AG04449 (cell line): ENCODE measurements around the gene TECR.
"Not testable (repeated sequence)": the region's sequence is repeated elsewhere in the genome, so short reads cannot be mapped to it uniquely, and the experiment has no call there.

Experiments used
- CTCF ChIA-PET: fragments of 350-600 bp; formaldehyde crosslinking; extraction: SDS; loops from one replicate; lab custom pipeline; 2021; ENCODE audit warnings: antibody characterized with exemption; lab: Yijun Ruan, JAX
- POLR2A ChIA-PET: fragments of 400-600, 350-600 bp; formaldehyde crosslinking; extraction: SDS; loops from one replicate; lab custom pipeline; 2020; ENCODE audit warnings: antibody characterized with exemption, inconsistent platforms; lab: Yijun Ruan, JAX
- DNase-seq: peaks from one replicate; pipeline ENCODE4 v3.0.0-alpha.2; 2010; ENCODE audit warnings: low read depth, low spot score
- H3K4me3 ChIP-seq: 2 replicates; pipeline ENCODE4 v1.5.1; 2011; ENCODE audit warnings: low read depth, mild to moderate bottlenecking, control low read depth, low read length
- CTCF ChIP-seq: IDR thresholded peaks from one replicate; pipeline ENCODE4 v1.5.1; 2011; ENCODE audit warnings: mild to moderate bottlenecking, moderate library complexity, low read length, control low read depth, inconsistent platforms; ENCODE audit not compliant: insufficient read depth; ENCODE audit errors: missing control alignments

TECR gene

GRCh38 chr19:14530005-14530348 lies 583 bp downstream of the TECR start:
- peak overlapping the region; percentile 98 for H3K4me3 ChIP-seq
- ChIA-PET CTCF (interaction anchor here (4.8 kb wide), 1 partner anchor 26 kb away, joined by 22 read pairs; no protein-coding TSS in a partner anchor), POLR2A (no interaction called here)
- DNase-seq = no peak
- TF ChIP-seq CTCF = no peak

GRCh38 chr19:14530506-14530905 lies 1.1 kb downstream of the TECR start:
- ChIA-PET POLR2A (interaction anchor here (0.6 kb wide), 1 partner anchor 1687 kb away, joined by 3 read pairs; no protein-coding TSS in a partner anchor), CTCF (interaction anchor here (4.8 kb wide), 1 partner anchor 25 kb away, joined by 22 read pairs; no protein-coding TSS in a partner anchor)
- no peak for TF ChIP-seq CTCF
- no peak for DNase-seq
- peak overlapping the region; percentile 98 for H3K4me3 ChIP-seq

GRCh38 chr19:14533450-14533849 lies 4.1 kb downstream of the TECR start:
- ChIA-PET CTCF (interaction anchor here (0.8 to 4.8 kb wide), 3 partner anchors 22 to 54 kb away, joined by 3 to 22 read pairs (median 3); no protein-coding TSS in a partner anchor), POLR2A (interaction anchor here (1.1 kb wide), 1 partner anchor 15 kb away, joined by 3 read pairs; no protein-coding TSS in a partner anchor)
- DNase-seq = no peak
- no peak overlapping the region for H3K4me3 ChIP-seq
- TF ChIP-seq CTCF = no peak

GRCh38 chr19:14536926-14537692 lies 7.7 kb downstream of the TECR start:
- no peak for DNase-seq
- TF ChIP-seq CTCF = no peak
- ChIA-PET CTCF (interaction anchor here (0.7 to 5.1 kb wide), 4 partner anchors 13 to 19 kb away, joined by 3 to 37 read pairs (median 3); no protein-coding TSS in a partner anchor), POLR2A (interaction anchor here (0.6 kb wide), 1 partner anchor 264 kb away, joined by 3 read pairs; no protein-coding TSS in a partner anchor)
- H3K4me3 ChIP-seq = no peak overlapping the region

- no peak overlapping the region for H3K4me3 ChIP-seq
- ChIA-PET POLR2A (no interaction called here), CTCF (interaction anchor here (1.3 kb wide), 2 partner anchors 9 to 15 kb away, joined by 3 to 6 read pairs; no protein-coding TSS in a partner anchor)
- TF ChIP-seq CTCF = no peak
- no peak for DNase-seq
Measured at GRCh38 chr19:14540741-14541525, 11.5 kb downstream of the TECR start.

- H3K4me3 ChIP-seq, DNase-seq, POLR2A ChIA-PET: not testable (repeated sequence)
- CTCF ChIA-PET = interaction anchor here (1.3 to 7.2 kb wide), 2 partner anchors 10 to 14 kb away, joined by 3 to 70 read pairs; no protein-coding TSS in a partner anchor
Measured at GRCh38 chr19:14541979-14542378, 12.6 kb downstream of the TECR start.
